ENCODE measurements around the gene SURF1. TPM values are rescaled to one million over a fixed set of nuclear protein-coding genes. Genes with fewer than 3 reads are reported as not detected.

Gene SURF1
- total and polyA plus RNA-seq, 11 donors, result 36.8 to 104 (median 53.6) TPM

- ATAC-seq (no peak), DNase-seq (peak in 1 of 5 donors; percentile 45)
- Histone ChIP-seq H3K36me3 (peaks cover 0 to 55% (median 50%) of the 10 kb centered on the region in 9 donors), H3K4me3 (no peak overlapping the region), H3K27ac (no peak overlapping the region), H3K4me1 (peaks cover 7 to 41% (median 28%) of the 10 kb centered on the region in 12 donors), H3K9me3 (no peaks in the 10 kb centered on the region), H3K27me3 (no peaks in the 10 kb centered on the region)
- TF ChIP-seq, protein P1, sequence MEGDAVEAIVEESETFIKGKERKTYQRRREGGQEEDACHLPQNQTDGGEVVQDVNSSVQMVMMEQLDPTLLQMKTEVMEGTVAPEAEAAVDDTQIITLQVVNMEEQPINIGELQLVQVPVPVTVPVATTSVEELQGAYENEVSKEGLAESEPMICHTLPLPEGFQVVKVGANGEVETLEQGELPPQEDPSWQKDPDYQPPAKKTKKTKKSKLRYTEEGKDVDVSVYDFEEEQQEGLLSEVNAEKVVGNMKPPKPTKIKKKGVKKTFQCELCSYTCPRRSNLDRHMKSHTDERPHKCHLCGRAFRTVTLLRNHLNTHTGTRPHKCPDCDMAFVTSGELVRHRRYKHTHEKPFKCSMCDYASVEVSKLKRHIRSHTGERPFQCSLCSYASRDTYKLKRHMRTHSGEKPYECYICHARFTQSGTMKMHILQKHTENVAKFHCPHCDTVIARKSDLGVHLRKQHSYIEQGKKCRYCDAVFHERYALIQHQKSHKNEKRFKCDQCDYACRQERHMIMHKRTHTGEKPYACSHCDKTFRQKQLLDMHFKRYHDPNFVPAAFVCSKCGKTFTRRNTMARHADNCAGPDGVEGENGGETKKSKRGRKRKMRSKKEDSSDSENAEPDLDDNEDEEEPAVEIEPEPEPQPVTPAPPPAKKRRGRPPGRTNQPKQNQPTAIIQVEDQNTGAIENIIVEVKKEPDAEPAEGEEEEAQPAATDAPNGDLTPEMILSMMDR (IDR thresholded peaks at IDR 0.05), result peak in 9 of 12 donors; percentile 10 to 53 (median 39)
- no peak for TF ChIP-seq POLR2A (IDR thresholded peaks at IDR 0.05)
- intact Hi-C loops (cut with DNase I), result no loop called here
- WGBS, 4 donors, result 76 to 81% (median 77%) methylated on average over 13 to 14 of the region's 14 CpGs
These were observed 4.2 kb downstream of the SURF1 start for GRCh38 chr9:133351908-133352634.

DNA sequence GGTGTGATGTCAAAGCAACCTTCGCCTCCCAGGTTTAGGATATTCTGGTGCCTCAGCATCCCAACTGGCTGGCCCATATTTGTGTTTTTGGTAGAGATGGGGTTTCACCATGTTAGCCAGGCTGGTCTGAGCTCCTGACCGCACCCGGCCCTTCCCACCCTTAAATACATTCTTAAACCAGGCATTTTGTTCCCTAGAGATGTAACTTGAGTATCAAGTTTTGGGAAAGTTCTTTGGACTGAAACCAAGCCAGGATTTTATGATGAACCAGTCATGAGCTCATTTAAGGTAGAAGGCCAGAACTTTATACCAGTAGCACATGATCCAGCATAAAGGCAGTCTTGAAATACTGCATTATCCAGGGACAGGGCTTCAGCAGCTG lies 4.8 kb downstream of the SURF1 start:
- no peaks in the 10 kb centered on the region for H3K9me3 ChIP-seq
- H3K4me3 ChIP-seq, result no peak overlapping the region
- DNase-seq (no peak), ATAC-seq (no peak)
- peaks cover 4 to 43% (median 29%) of the 10 kb centered on the region in 12 donors for H3K4me1 ChIP-seq
- H3K36me3 ChIP-seq, result peaks cover 0 to 55% (median 50%) of the 10 kb centered on the region in 9 donors
- no peaks in the 10 kb centered on the region for H3K27me3 ChIP-seq
- TF ChIP-seq, protein P1 (IDR thresholded peaks at IDR 0.05), result no peak
- TF ChIP-seq POLR2A (IDR thresholded peaks at IDR 0.05), result no peak
- WGBS, 4 donors, result 88 to 95% (median 94%) methylated on average over 3 of the region's 3 CpGs
- no peak overlapping the region for H3K27ac ChIP-seq
- intact Hi-C loops (cut with DNase I), result no loop called here

- no peaks in the 10 kb centered on the region for H3K27me3 ChIP-seq
- TF ChIP-seq, protein P1 (IDR thresholded peaks at IDR 0.05), result no peak
- TF ChIP-seq POLR2A (IDR thresholded peaks at IDR 0.05), result no peak
- peaks cover 4 to 40% (median 30%) of the 10 kb centered on the region in 12 donors for H3K4me1 ChIP-seq
- WGBS, 4 donors, result 76 to 82% (median 79%) methylated on average over 15 of the region's 15 CpGs
- DNase-seq, result no peak
- H3K4me3 ChIP-seq, result peak overlapping the region in 1 of 12 donors; percentile 100
- H3K27ac ChIP-seq, result no peak overlapping the region
- H3K9me3 ChIP-seq, result no peaks in the 10 kb centered on the region
- intact Hi-C loops (cut with DNase I), result loop anchor here in 2 of 10 donors (2.0 to 10.0 kb wide), 2 partner anchors 27 to 135 kb away; partner anchors contain the start of genes STKLD1 (in 1 of the 2) and SURF4 (in 1 of the 2)
- ATAC-seq, result no peak
- peaks cover 0 to 62% (median 55%) of the 10 kb centered on the region in 9 donors for H3K36me3 ChIP-seq
These were observed 6.2 kb downstream of the SURF1 start for GRCh38 chr9:133349965-133350616.
